ENCODE results near the gene MRPL20. TPM values are rescaled to one million over a fixed set of nuclear protein-coding genes. Genes with fewer than 3 reads are reported as not detected.

The MRPL20 gene
- total RNA-seq, 4 donors from 2014 or later = 93.6 to 119 (median 109) TPM

DNA sequence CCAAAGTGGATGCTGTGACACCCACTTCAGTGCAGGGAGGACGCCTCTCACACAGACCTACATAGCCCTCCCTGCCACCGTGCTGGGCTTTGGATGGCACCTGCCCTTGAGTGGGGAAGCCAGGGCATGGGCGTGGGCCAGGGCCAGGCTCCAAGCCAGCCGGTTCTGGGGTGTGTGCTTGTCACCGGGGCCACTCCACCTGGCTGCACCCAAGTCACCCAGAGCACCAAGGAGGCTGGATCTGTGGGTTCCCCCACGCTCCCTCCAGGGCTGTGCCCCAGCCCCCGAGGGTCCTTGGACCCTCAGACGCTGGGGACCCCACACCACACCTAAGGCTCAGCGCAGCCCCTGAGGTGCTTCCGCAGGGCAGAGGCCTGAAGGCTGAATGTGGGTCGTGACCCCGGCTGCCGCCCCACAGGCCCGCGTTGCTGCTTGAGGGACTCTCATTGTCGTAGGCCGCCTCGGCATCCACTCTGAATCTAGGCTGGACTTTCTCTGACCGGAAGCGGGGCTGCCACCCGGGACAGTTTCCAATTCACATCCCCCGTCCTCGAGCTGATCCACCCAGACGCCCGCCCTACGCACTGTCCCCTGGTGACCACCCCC is 50.2 kb downstream of the MRPL20 start:
- no peak for TF ChIP-seq POLR2AphosphoS5 (IDR thresholded peaks at IDR 0.05)
- no peak for TF ChIP-seq POLR2A (IDR thresholded peaks at IDR 0.05)
- TF ChIP-seq, protein P1, sequence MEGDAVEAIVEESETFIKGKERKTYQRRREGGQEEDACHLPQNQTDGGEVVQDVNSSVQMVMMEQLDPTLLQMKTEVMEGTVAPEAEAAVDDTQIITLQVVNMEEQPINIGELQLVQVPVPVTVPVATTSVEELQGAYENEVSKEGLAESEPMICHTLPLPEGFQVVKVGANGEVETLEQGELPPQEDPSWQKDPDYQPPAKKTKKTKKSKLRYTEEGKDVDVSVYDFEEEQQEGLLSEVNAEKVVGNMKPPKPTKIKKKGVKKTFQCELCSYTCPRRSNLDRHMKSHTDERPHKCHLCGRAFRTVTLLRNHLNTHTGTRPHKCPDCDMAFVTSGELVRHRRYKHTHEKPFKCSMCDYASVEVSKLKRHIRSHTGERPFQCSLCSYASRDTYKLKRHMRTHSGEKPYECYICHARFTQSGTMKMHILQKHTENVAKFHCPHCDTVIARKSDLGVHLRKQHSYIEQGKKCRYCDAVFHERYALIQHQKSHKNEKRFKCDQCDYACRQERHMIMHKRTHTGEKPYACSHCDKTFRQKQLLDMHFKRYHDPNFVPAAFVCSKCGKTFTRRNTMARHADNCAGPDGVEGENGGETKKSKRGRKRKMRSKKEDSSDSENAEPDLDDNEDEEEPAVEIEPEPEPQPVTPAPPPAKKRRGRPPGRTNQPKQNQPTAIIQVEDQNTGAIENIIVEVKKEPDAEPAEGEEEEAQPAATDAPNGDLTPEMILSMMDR (IDR thresholded peaks at IDR 0.05) = no peak
- no peak for TF ChIP-seq EP300 (IDR thresholded peaks at IDR 0.05)
- Histone ChIP-seq H3K9me3 (no peaks in the 10 kb centered on the region), H3K27me3 (peaks cover 26% of the 10 kb centered on the region), H3K4me3 (peak overlapping the region; percentile 48), H3K27ac (peak overlapping the region; percentile 88), H3K4me1 (peaks cover 92% of the 10 kb centered on the region), H3K36me3 (no peaks in the 10 kb centered on the region)
- no peak for DNase-seq (ENCODE audit: low spot score in 2 of 2)
- 36% methylated on average over 11 of the region's 26 CpGs for WGBS

DNA sequence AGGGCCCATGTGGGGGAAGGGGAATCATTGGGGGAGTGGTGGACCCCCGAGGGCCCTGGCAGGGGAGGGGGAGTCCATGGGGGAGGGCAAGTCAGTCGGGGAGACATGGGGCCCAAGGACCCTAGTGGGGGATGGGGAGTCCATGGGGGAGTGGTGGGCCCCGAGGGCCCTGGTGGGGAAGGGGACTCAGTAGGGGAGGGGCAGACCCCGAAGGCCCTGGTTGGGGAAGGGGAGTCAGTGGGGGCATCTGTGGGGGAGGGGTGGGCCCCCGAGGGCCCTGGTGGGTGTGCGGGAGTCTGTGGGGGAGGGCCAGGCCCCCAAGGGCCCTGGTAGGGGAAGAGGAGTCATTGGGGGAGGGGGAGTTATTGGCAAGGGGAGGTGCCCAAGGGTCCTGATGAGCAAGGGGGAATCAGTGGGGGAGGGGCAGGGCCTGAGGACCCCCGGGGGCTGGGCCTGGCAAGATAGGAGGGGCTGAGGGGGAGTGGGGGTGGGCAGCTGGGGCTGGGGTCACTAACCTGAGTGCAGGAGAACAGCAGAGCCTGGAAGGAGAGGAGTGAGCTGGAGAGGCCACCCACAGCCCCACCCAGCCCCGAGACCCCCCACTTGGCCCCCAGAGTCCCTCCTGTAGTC is 50.8 kb downstream of the MRPL20 start:
- TF ChIP-seq POLR2AphosphoS5 (IDR thresholded peaks at IDR 0.05) = no peak
- no peak for TF ChIP-seq EP300 (IDR thresholded peaks at IDR 0.05)
- TF ChIP-seq, protein P1 (IDR thresholded peaks at IDR 0.05) = no peak
- no peak for TF ChIP-seq POLR2A (IDR thresholded peaks at IDR 0.05)
- Histone ChIP-seq H3K4me1 (peaks cover 92% of the 10 kb centered on the region), H3K9me3 (no peaks in the 10 kb centered on the region), H3K4me3 (peak overlapping the region; percentile 48), H3K27ac (peak overlapping the region; percentile 88), H3K36me3 (no peaks in the 10 kb centered on the region), H3K27me3 (peaks cover 26% of the 10 kb centered on the region)
- 22% methylated on average over 6 of the region's 8 CpGs for WGBS
- DNase-seq (ENCODE audit: low spot score in 2 of 2) = no peak

DNA sequence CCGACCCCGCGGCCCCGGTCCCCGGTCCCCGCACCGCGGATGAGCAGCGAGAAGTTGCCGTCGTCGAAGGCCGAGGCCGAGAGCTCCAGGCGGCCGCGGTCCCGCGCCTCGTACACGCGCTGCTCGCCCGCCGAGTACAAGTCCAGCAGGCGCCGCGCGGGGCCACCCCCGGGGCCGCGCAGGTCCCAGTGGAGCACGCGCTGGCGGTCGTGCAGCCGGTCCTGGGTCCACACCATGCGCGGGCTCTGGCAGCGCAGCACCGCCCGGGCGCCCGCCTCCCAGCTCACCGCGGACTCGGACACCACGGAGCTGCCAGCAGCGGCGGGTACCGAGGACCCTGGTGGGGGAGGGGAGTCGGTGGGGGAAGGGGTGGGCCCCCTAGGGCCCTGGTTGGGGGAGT is 51.7 kb downstream of the MRPL20 start:
- TF ChIP-seq, protein P1 (IDR thresholded peaks at IDR 0.05) = no peak
- TF ChIP-seq POLR2AphosphoS5 (IDR thresholded peaks at IDR 0.05) (no peak), POLR2A (IDR thresholded peaks at IDR 0.05) (no peak), EP300 (IDR thresholded peaks at IDR 0.05) (no peak)
- Histone ChIP-seq H3K4me3 (peak overlapping the region; percentile 48), H3K27me3 (peaks cover 26% of the 10 kb centered on the region), H3K36me3 (no peaks in the 10 kb centered on the region), H3K4me1 (peaks cover 84% of the 10 kb centered on the region), H3K9me3 (no peaks in the 10 kb centered on the region), H3K27ac (peak overlapping the region; percentile 30)
- no CpG with 5 or more reads among the region's 52 CpGs for WGBS
- no peak for DNase-seq (ENCODE audit: low spot score in 2 of 2)

DNA sequence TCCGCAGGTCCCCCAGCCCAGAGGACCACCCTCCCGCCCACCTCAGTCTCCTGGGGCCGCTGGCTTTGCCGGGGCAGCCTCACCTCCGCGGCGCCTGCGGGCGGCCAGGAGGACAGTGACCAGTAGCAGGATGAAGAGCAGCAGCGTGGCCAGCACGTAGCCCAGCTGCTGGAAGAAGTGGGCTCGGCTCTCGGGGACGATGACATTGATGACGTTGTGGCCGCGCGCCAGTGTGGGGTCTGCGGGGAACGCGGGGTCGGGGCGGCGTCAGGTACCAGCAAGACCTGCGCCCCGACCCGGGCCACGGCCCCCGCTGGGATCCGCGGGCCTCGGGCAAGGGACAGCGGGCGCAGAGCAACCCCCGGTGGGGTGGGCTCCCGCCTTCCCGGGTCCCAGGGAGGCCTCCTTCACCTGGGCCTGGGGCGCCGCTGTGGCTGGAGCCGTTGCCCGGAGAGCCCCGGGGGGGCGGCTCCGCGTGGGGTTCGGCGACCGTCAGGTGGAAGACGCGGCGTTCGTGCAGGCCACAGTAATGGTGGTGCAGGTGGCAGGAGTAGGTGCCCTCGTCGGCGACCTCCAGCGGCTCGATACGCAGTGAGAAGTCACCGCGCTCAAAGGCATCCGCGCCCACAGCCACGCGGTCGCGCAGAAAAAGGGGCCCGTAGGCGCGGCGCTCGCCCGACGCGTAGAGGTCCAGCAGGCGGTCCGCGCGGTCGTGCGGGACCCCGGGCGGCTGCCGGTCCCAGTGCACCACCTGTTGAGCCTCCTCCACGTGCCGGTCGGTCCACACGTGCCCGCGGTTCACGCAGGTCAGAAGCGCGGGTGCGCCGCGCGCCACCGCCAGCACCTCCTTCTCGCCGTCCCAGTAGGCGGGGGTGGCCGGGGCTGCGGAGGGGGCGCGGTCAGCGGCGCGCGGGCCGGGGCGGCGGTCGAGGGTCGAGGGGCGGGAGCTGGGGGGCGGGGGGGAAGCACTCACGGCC is 52.5 kb downstream of the MRPL20 start:
- H3K4me3 ChIP-seq = peak overlapping the region; percentile 48
- peaks cover 26% of the 10 kb centered on the region for H3K27me3 ChIP-seq
- H3K4me1 ChIP-seq = peaks cover 76% of the 10 kb centered on the region
- 68% methylated on average over 14 of the region's 116 CpGs for WGBS
- no peak for DNase-seq (ENCODE audit: low spot score in 2 of 2)
- H3K27ac ChIP-seq = no peak overlapping the region
- no peaks in the 10 kb centered on the region for H3K9me3 ChIP-seq
- TF ChIP-seq EP300 (IDR thresholded peaks at IDR 0.05) (no peak), POLR2AphosphoS5 (IDR thresholded peaks at IDR 0.05) (no peak)
- H3K36me3 ChIP-seq = no peaks in the 10 kb centered on the region

DNA sequence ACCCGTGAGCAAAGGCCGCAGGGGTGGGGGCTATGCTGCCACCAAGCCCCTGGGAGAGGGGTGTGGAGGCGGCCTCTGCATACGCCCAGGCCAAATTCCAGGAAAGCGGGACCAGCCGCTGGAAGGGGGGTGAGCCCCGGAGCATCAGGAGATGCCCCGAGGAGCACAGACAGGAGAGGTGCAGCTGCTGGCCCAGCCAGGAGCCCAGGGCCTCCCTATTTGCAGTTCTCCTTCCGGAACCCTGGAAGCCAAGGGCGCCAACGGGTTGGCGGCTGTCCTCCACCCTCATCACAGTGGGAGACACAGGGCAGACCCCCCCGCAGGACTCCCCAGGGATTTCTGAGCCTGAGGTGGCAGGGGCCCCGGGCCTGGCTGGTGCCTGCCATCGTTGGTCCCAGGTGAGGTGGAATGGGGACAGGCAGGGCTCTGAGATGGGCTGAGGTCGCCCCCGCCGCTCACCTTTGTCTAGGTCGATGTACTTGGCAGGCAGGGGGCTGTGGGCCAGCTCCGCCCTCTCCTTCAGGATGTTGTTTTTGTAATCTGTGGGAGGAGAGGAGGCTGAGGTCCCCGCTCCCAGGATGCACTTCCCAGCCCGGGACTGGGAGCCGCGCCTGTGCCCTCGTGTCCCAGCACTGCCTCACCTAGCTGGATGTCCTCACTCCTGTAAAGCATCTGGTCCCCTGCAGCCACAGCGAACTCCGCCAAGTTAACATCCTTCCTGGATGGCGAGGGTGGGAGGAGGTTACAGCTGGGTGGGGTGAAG is 53.5 kb downstream of the MRPL20 start:
- Histone ChIP-seq H3K27ac (no peak overlapping the region), H3K4me3 (no peak overlapping the region)

More for the DNA sequence above, 53.5 kb downstream of the MRPL20 start:
- WGBS = 41% methylated on average over 12 of the region's 28 CpGs
- TF ChIP-seq, protein P1 (IDR thresholded peaks at IDR 0.05) = no peak
- TF ChIP-seq POLR2AphosphoS5 (IDR thresholded peaks at IDR 0.05) (no peak), EP300 (IDR thresholded peaks at IDR 0.05) (no peak), POLR2A (IDR thresholded peaks at IDR 0.05) (no peak)
- peaks cover 68% of the 10 kb centered on the region for H3K4me1 ChIP-seq
- peaks cover 26% of the 10 kb centered on the region for H3K27me3 ChIP-seq
- no peak for DNase-seq (ENCODE audit: low spot score in 2 of 2)
- no peaks in the 10 kb centered on the region for H3K9me3 ChIP-seq
- H3K36me3 ChIP-seq = no peaks in the 10 kb centered on the region

All from suprapubic skin (tissue), 4 donors.